ENCODE measurements around the gene ATRNL1. TPM values are rescaled to one million over a fixed set of nuclear protein-coding genes. Genes with fewer than 3 reads are reported as not detected.

The ATRNL1 gene
- total RNA-seq, 2 experiments from 2014 or later = not detected

GRCh38 chr10:115844591-115844990 is 751.4 kb downstream of the ATRNL1 start:
- H3K79me2 ChIP-seq (ENCODE audit: insufficient read depth, low read depth, low read length) = no peaks in the 10 kb centered on the region
- no peaks in the 10 kb centered on the region for H3K9me3 ChIP-seq (ENCODE audit: low read length)
- H2AFZ ChIP-seq (ENCODE audit: low read length) = no peak overlapping the region
- ChIA-PET POLR2A (no interaction called here), CTCF (ENCODE audit: unreplicated experiment) (no interaction called here)
- no peak overlapping the region for H3K4me2 ChIP-seq (ENCODE audit: low read length)
- no peaks in the 10 kb centered on the region for H4K20me1 ChIP-seq (ENCODE audit: insufficient read depth, low read length)
- DNase-seq (ENCODE audit: low spot score) = no peak
- BruUV-seq (replicated peaks) = no TSS peak
- no peaks in the 10 kb centered on the region for H3K4me1 ChIP-seq (ENCODE audit: insufficient read depth, low read length, poor library complexity, severe bottlenecking)
- intact Hi-C loops (cut with micrococcal nuclease; ENCODE audit: unreplicated experiment) = no loop called here
- H3K36me3 ChIP-seq (ENCODE audit: insufficient read depth, low read length) = no peaks in the 10 kb centered on the region
- H3K27ac ChIP-seq (ENCODE audit: low read depth, low read length, poor library complexity, severe bottlenecking) = no peak overlapping the region
- H3K4me3 ChIP-seq (ENCODE audit: low read depth, low read length, poor library complexity, severe bottlenecking) = no peak overlapping the region
- TF ChIP-seq EZH2phosphoT487 (IDR thresholded peaks at IDR 0.05; ENCODE audit: borderline replicate concordance, low read depth, low read length) (no peak), CTCF (conservative IDR thresholded peaks at IDR 0.05; ENCODE audit: low read length) (no peak)
- no peaks in the 10 kb centered on the region for H3K9me2 ChIP-seq (ENCODE audit: insufficient read depth, low read length)

- H4K20me1 ChIP-seq (ENCODE audit: insufficient read depth, low read length) = no peaks in the 10 kb centered on the region
- TF ChIP-seq CTCF (conservative IDR thresholded peaks at IDR 0.05; ENCODE audit: low read length) (no peak), EZH2phosphoT487 (IDR thresholded peaks at IDR 0.05; ENCODE audit: borderline replicate concordance, low read depth, low read length) (no peak)
- CTCF ChIA-PET (ENCODE audit: unreplicated experiment) = no interaction called here
- no peaks in the 10 kb centered on the region for H3K36me3 ChIP-seq (ENCODE audit: insufficient read depth, low read length)
- no peaks in the 10 kb centered on the region for H3K4me1 ChIP-seq (ENCODE audit: insufficient read depth, low read length, poor library complexity, severe bottlenecking)
- H2AFZ ChIP-seq (ENCODE audit: low read length) = no peak overlapping the region
- no peak overlapping the region for H3K4me2 ChIP-seq (ENCODE audit: low read length)
- no peaks in the 10 kb centered on the region for H3K9me2 ChIP-seq (ENCODE audit: insufficient read depth, low read length)
- POLR2A ChIA-PET = interaction anchor here (0.6 to 1.5 kb wide), 4 partner anchors 14 to 607 kb away, joined by 3 to 4 read pairs (median 3); no protein-coding TSS in a partner anchor
- no peak for DNase-seq (ENCODE audit: low spot score)
- no peak overlapping the region for H3K4me3 ChIP-seq (ENCODE audit: low read depth, low read length, poor library complexity, severe bottlenecking)
- no peak overlapping the region for H3K27ac ChIP-seq (ENCODE audit: low read depth, low read length, poor library complexity, severe bottlenecking)
- no TSS peak for BruUV-seq (replicated peaks)
- H3K79me2 ChIP-seq (ENCODE audit: insufficient read depth, low read depth, low read length) = no peaks in the 10 kb centered on the region
- intact Hi-C loops (cut with micrococcal nuclease; ENCODE audit: unreplicated experiment) = no loop called here
- no peaks in the 10 kb centered on the region for H3K9me3 ChIP-seq (ENCODE audit: low read length)
Observed at GRCh38 chr10:115845921-115846320, 752.8 kb downstream of the ATRNL1 start.

GRCh38 chr10:115846528-115846927 is 753.4 kb downstream of the ATRNL1 start:
- Histone ChIP-seq H2AFZ (ENCODE audit: low read length) (no peak overlapping the region), H3K4me2 (ENCODE audit: low read length) (no peak overlapping the region), H3K9me2 (ENCODE audit: insufficient read depth, low read length) (no peaks in the 10 kb centered on the region), H3K9me3 (ENCODE audit: low read length) (no peaks in the 10 kb centered on the region), H4K20me1 (ENCODE audit: insufficient read depth, low read length) (no peaks in the 10 kb centered on the region), H3K79me2 (ENCODE audit: insufficient read depth, low read depth, low read length) (no peaks in the 10 kb centered on the region), H3K4me3 (ENCODE audit: low read depth, low read length, poor library complexity, severe bottlenecking) (no peak overlapping the region), H3K4me1 (ENCODE audit: insufficient read depth, low read length, poor library complexity, severe bottlenecking) (no peaks in the 10 kb centered on the region), H3K36me3 (ENCODE audit: insufficient read depth, low read length) (no peaks in the 10 kb centered on the region), H3K27ac (ENCODE audit: low read depth, low read length, poor library complexity, severe bottlenecking) (no peak overlapping the region)
- no peak for TF ChIP-seq EZH2phosphoT487 (IDR thresholded peaks at IDR 0.05; ENCODE audit: borderline replicate concordance, low read depth, low read length)
- no peak for TF ChIP-seq CTCF (conservative IDR thresholded peaks at IDR 0.05; ENCODE audit: low read length)
- POLR2A ChIA-PET = interaction anchor here (1.1 to 1.5 kb wide), 2 partner anchors 13 to 15 kb away, joined by 3 read pairs; no protein-coding TSS in a partner anchor
- no TSS peak for BruUV-seq (replicated peaks)
- CTCF ChIA-PET (ENCODE audit: unreplicated experiment) = no interaction called here
- DNase-seq (ENCODE audit: low spot score) = no peak
- intact Hi-C loops (cut with micrococcal nuclease; ENCODE audit: unreplicated experiment) = no loop called here
